ENCODE measurements around the gene MYO7A. TPM values are rescaled to one million over a fixed set of nuclear protein-coding genes. Genes with fewer than 3 reads are reported as not detected.

Gene MYO7A
- total RNA-seq, 2 experiments from 2014 or later = 0.61 to 0.63 TPM

- POLR2A ChIA-PET = no interaction called here
- TF ChIP-seq CTCF (IDR thresholded peaks at IDR 0.05) = no peak
Measured at GRCh38 chr11:77100166-77101042, 27.6 kb upstream of the MYO7A start.

GRCh38 chr11:77101043-77101537, 27.0 kb upstream of the MYO7A start:
- peaks cover 0 to 5% of the 10 kb centered on the region in 2 experiments for H3K9me3 ChIP-seq (ENCODE audit: control insufficient read depth in 1 of 2, insufficient read depth in 1 of 2, low read length in 2 of 2)
- Mint-ChIP-seq H3K4me3 (no peak overlapping the region), H3K4me1 (ENCODE audit: low read depth) (no peaks in the 10 kb centered on the region), H3K9me3 (no peaks in the 10 kb centered on the region), H3K36me3 (ENCODE audit: low read depth) (no peaks in the 10 kb centered on the region), H3K27me3 (no peaks in the 10 kb centered on the region), H3K27ac (no peak overlapping the region)
- ChIA-PET POLR2A (no interaction called here), CTCF (interaction anchor here (1.4 kb wide), 1 partner anchor 9 kb away, joined by 4 read pairs; no protein-coding TSS in a partner anchor)
- ATAC-seq (ENCODE audit: poor library complexity) = no peak
- no peak overlapping the region for H3K4me3 ChIP-seq (ENCODE audit: low read length)
- H3K36me3 ChIP-seq (ENCODE audit: insufficient read depth, low read length) = no peaks in the 10 kb centered on the region
- H3K27ac ChIP-seq (ENCODE audit: low read depth in 1 of 2, low read length in 2 of 2) = no peak overlapping the region
- no peak for TF ChIP-seq CTCF (IDR thresholded peaks at IDR 0.05)
- H3K4me1 ChIP-seq (ENCODE audit: insufficient read depth, low read length) = no peaks in the 10 kb centered on the region
- peak in 1 of 14 experiments; percentile 16 for DNase-seq
- intact Hi-C loops (cut with DNase I, micrococcal nuclease) = no loop called here
- H3K27me3 ChIP-seq (ENCODE audit: control insufficient read depth in 1 of 2, insufficient read depth in 2 of 2, low read length in 2 of 2) = no peaks in the 10 kb centered on the region

More at GRCh38 chr11:77100166-77101042, 27.6 kb upstream of the MYO7A start:
- Histone ChIP-seq H3K27ac (ENCODE audit: low read depth in 1 of 2, low read length in 2 of 2) (no peak overlapping the region), H3K4me3 (ENCODE audit: low read length) (no peak overlapping the region), H3K4me1 (ENCODE audit: insufficient read depth, low read length) (no peaks in the 10 kb centered on the region), H3K27me3 (ENCODE audit: control insufficient read depth in 1 of 2, insufficient read depth in 2 of 2, low read length in 2 of 2) (no peaks in the 10 kb centered on the region), H3K36me3 (ENCODE audit: insufficient read depth, low read length) (no peaks in the 10 kb centered on the region), H3K9me3 (ENCODE audit: control insufficient read depth in 1 of 2, insufficient read depth in 1 of 2, low read length in 2 of 2) (peaks cover 0 to 5% of the 10 kb centered on the region in 2 experiments)
- Mint-ChIP-seq H3K36me3 (ENCODE audit: low read depth) (no peaks in the 10 kb centered on the region), H3K27me3 (no peaks in the 10 kb centered on the region), H3K4me3 (no peak overlapping the region), H3K27ac (no peak overlapping the region), H3K4me1 (ENCODE audit: low read depth) (no peaks in the 10 kb centered on the region), H3K9me3 (no peaks in the 10 kb centered on the region)
- ATAC-seq (ENCODE audit: poor library complexity) = no peak
- CTCF ChIA-PET = interaction anchor here (1.4 kb wide), 1 partner anchor 9 kb away, joined by 4 read pairs; no protein-coding TSS in a partner anchor
- intact Hi-C loops (cut with DNase I, micrococcal nuclease) = no loop called here
- no peak for DNase-seq

- no peaks in the 10 kb centered on the region for H3K4me1 ChIP-seq (ENCODE audit: insufficient read depth, low read length)
- intact Hi-C loops (cut with DNase I, micrococcal nuclease) = no loop called here
- H3K27me3 Mint-ChIP-seq = no peaks in the 10 kb centered on the region
- CTCF ChIA-PET = interaction anchor here (1.4 kb wide), 1 partner anchor 11 kb away, joined by 4 read pairs; no protein-coding TSS in a partner anchor
- no peaks in the 10 kb centered on the region for H3K9me3 Mint-ChIP-seq
- TF ChIP-seq CTCF (IDR thresholded peaks at IDR 0.05) = no peak
- H3K9me3 ChIP-seq (ENCODE audit: control insufficient read depth in 1 of 2, insufficient read depth in 1 of 2, low read length in 2 of 2) = peaks cover 0 to 5% of the 10 kb centered on the region in 2 experiments
- no peak within 1 kb of the TSS for H3K4me3 Mint-ChIP-seq
- no peaks in the 10 kb centered on the region for H3K4me1 Mint-ChIP-seq (ENCODE audit: low read depth)
- POLR2A ChIA-PET = no interaction called here
- no peak within 1 kb of the TSS for H3K27ac Mint-ChIP-seq
- no peaks in the 10 kb centered on the region for H3K27me3 ChIP-seq (ENCODE audit: control insufficient read depth in 1 of 2, insufficient read depth in 2 of 2, low read length in 2 of 2)
- DNase-seq (no peak), ATAC-seq (ENCODE audit: poor library complexity) (no peak)
- H3K4me3 ChIP-seq (ENCODE audit: low read length) = no peak within 1 kb of the TSS
- no peaks in the 10 kb centered on the region for H3K36me3 ChIP-seq (ENCODE audit: insufficient read depth, low read length)
- H3K36me3 Mint-ChIP-seq (ENCODE audit: low read depth) = no peaks in the 10 kb centered on the region
- no peak within 1 kb of the TSS for H3K27ac ChIP-seq (ENCODE audit: low read depth in 1 of 2, low read length in 2 of 2)
Measured at GRCh38 chr11:77102246-77103210, 25.5 kb upstream of the MYO7A start, which contains the start of gene OMP. Gene OMP (plus strand): TSS chr11:77102840. CDS start chr11:77102840, 0 bp downstream.

All from CD4-positive, alpha-beta T cell (primary cell).